Nephron progenitor cell (in vitro differentiated cells): Measurements from ENCODE around the gene CPLX3.
"Not testable (repeated sequence)": the region's sequence is repeated elsewhere in the genome, so short reads cannot be mapped to it uniquely, and the experiment has no call there.

ENCODE experiments used
- DNase-seq: peaks from one replicate; pipeline ENCODE4 v3.0.0; 2021
- H3K27ac Mint-ChIP-seq: 2 replicates; pipeline ENCODE4 v1.8.0; 2021; ENCODE audit warnings: mild to moderate bottlenecking, moderate library complexity, mixed read lengths
- H3K27me3 Mint-ChIP-seq: 2 replicates; pipeline ENCODE4 v1.8.0; 2021; ENCODE audit warnings: mild to moderate bottlenecking, low read depth, mixed read lengths; ENCODE audit not compliant: poor library complexity
- H3K36me3 Mint-ChIP-seq: 2 replicates; pipeline ENCODE4 v1.8.0; 2021; ENCODE audit warnings: low read depth, mixed read lengths
- H3K4me1 Mint-ChIP-seq: 2 replicates; pipeline ENCODE4 v1.8.0; 2021; ENCODE audit warnings: mixed read lengths
- H3K4me3 Mint-ChIP-seq: 2 replicates; pipeline ENCODE4 v1.8.0; 2021; ENCODE audit warnings: mild to moderate bottlenecking, moderate library complexity, mixed read lengths
- H3K9me3 Mint-ChIP-seq: 2 replicates; pipeline ENCODE4 v1.8.0; 2021; ENCODE audit warnings: mild to moderate bottlenecking, moderate library complexity, mixed read lengths
- CTCF ChIP-seq: fragments of 200-600 bp; sonication (generic); IDR thresholded peaks from 2 replicates; pipeline ENCODE4 v1.5.0; 2021; ENCODE audit warnings: antibody characterized with exemption

Gene CPLX3

GRCh38 chr15:74784426-74785193 lies 41.8 kb upstream of the CPLX3 start:
- Mint-ChIP-seq H3K27ac (no peak overlapping the region), H3K4me1 (peaks cover 77% of the 10 kb centered on the region)

GRCh38 chr15:74785194-74786032 lies 41.0 kb upstream of the CPLX3 start:
- Mint-ChIP-seq H3K9me3 (no peaks in the 10 kb centered on the region), H3K4me3 (peak overlapping the region; percentile 43), H3K27ac (no peak overlapping the region), H3K36me3 (peaks cover 4% of the 10 kb centered on the region), H3K27me3 (peaks cover 9% of the 10 kb centered on the region), H3K4me1 (peaks cover 74% of the 10 kb centered on the region)
- TF ChIP-seq CTCF, result no peak
- no peak for DNase-seq

More at GRCh38 chr15:74784426-74785193, 41.8 kb upstream of the CPLX3 start:
- Mint-ChIP-seq H3K9me3 (no peaks in the 10 kb centered on the region), H3K36me3 (peaks cover 4% of the 10 kb centered on the region), H3K27me3 (peaks cover 8% of the 10 kb centered on the region), H3K4me3 (peak overlapping the region; percentile 43)
- no peak for TF ChIP-seq CTCF
- no peak for DNase-seq

GRCh38 chr15:74786081-74786480 lies 40.3 kb upstream of the CPLX3 start:
- H3K4me1 Mint-ChIP-seq, result peaks cover 73% of the 10 kb centered on the region
- not testable (repeated sequence) for H3K27me3 Mint-ChIP-seq, H3K36me3 Mint-ChIP-seq, H3K4me3 Mint-ChIP-seq, DNase-seq, H3K9me3 Mint-ChIP-seq, H3K27ac Mint-ChIP-seq

GRCh38 chr15:74786551-74787165 lies 39.8 kb upstream of the CPLX3 start:
- H3K27me3 Mint-ChIP-seq, result peaks cover 9% of the 10 kb centered on the region
- no peak overlapping the region for H3K4me3 Mint-ChIP-seq
- TF ChIP-seq CTCF, result no peak
- no peak for DNase-seq
- H3K4me1 Mint-ChIP-seq, result peaks cover 72% of the 10 kb centered on the region
- H3K27ac Mint-ChIP-seq, result no peak overlapping the region
- no peaks in the 10 kb centered on the region for H3K9me3 Mint-ChIP-seq
- peaks cover 4% of the 10 kb centered on the region for H3K36me3 Mint-ChIP-seq

- Mint-ChIP-seq H3K4me3 (no peak overlapping the region), H3K27me3 (peaks cover 9% of the 10 kb centered on the region), H3K4me1 (peaks cover 79% of the 10 kb centered on the region), H3K27ac (no peak overlapping the region), H3K36me3 (peaks cover 4% of the 10 kb centered on the region), H3K9me3 (no peaks in the 10 kb centered on the region)
- DNase-seq, result peak; percentile 68
- peak; percentile 56 for TF ChIP-seq CTCF
Measured at GRCh38 chr15:74787251-74788041, 39.0 kb upstream of the CPLX3 start.
